HG02938 (cell line): Measurements from ENCODE around the gene SCGB3A2.

Experiments
- ATAC-seq: cut with Tn5 transposase; IDR thresholded peaks from one replicate; pipeline ENCODE4 v1.9.1; 2021; ENCODE audit warnings: mild to moderate bottlenecking, moderate library complexity; ENCODE audit not compliant: unreplicated experiment

SCGB3A2 gene, protein sequence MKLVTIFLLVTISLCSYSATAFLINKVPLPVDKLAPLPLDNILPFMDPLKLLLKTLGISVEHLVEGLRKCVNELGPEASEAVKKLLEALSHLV

DNA sequence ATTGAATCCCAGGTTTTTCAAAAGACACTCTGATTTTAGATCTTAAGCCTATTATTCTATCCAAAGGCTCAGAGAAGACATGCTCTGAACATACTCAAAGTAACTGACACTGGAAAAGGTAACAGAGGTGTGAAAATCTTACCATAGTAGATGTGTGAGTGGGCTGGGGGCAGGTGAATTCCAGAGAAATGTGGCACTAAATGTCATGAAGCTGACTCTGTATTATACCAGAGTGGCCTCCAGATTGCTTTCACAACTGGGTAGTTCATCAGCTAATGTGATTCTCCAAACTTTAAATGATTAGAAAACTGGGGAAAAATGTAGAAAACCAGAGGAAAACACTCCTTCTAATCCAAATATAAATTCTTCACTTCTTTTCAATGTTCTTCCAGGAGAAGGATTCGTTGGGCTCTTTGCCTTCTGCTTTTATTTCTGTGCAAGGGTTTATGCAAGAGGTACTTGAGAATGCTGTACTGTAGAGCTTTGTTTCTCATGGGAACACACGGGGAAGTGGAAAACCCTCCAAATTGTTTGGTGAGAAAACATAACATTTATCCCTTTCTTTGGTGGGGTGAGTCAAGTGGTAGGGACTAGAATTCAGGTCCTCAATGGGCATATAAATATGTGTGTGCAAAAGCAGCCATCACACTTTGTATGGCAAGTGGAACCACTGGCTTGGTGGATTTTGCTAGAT is at the start of gene SCGB3A2:
Gene SCGB3A2, plus strand, starts transcription at position 646 of the 694 bp plus-strand sequence. CDS start 93 bp downstream, outside the sequence.
- ATAC-seq, result no peak

DNA sequence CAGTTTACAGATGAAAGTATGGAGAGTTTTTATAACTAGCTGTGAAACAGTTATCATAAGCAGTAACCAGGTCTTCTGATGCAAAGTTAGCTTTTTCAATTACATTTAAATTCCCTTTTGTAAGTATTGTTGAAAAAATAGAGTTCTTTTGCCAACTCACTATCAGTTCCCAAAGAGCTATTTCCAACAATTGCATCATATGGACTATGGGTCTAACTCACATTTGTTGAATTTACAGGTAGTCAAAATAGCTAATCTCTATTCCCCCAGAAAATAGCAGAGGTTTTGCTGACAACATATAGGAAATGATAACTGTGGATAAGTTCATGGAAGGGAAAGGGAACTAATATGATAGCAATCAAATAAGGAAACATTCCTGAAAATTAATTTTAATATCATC is 48.5 kb upstream of the SCGB3A2 start:
- ATAC-seq, result no peak

DNA sequence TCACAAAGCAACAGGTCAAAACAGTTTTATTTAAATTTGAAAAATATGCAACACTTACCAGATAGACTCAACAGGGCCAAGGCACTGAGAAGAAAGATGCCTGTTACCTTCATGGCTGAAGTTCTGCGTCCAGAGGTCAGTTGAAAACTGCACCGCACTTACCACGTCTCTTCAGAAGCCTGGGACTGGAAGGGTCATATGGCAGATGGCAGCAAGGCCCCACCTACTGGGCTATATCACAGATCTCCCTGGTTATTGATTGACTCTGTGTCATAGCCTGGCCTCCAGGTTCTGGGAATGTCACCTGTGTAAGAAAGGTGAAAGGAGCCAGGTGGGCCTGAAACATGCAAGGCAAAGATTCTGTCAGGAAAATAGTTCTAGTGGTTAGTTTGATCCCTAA is 47.0 kb upstream of the SCGB3A2 start, which contains the start of gene SPINK1:
Gene SPINK1, minus strand, starts transcription at position 207 of the 400 bp plus-strand sequence. Its CDS starts 94 bp downstream, at position 113.
- ATAC-seq, result no peak

DNA sequence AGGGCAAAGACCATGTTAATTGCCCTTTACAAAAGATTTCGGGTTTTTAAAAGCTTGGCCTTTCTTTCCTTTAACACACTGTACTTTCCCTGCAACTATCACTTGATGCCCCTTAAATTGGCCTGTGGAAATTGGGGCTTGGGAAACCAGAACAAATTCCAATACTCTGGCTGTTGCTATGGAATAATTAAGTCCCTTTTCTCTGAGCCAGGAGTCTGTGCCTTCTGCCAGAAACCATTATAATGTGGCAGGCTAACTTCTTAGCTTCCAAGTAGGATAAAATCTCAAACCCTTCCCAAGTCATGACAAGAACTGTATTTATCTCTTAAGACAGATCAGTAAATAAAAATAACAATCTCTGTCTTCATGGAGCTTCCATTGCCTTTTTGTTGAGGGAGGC is 46.0 kb upstream of the SCGB3A2 start:
- no peak for ATAC-seq

DNA sequence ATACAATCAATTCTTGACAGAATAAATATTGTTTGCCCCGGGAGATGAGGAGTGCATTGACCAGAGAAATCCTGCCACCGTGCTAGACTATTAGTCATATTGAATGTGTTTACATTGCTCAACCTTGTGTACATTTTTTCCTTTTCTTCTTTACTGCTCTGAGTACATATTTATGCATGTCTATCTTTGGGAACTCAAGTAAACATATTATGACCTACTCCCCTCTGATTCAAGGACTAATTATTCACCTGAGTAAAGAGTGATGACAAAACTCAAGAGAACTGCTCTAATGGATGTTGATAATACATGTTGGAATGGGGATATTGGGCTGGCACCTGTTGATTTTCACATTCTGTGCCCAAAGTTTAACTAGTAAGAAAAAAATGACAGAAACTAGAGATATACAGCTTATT is 43.1 kb upstream of the SCGB3A2 start:
- ATAC-seq, result no peak

DNA sequence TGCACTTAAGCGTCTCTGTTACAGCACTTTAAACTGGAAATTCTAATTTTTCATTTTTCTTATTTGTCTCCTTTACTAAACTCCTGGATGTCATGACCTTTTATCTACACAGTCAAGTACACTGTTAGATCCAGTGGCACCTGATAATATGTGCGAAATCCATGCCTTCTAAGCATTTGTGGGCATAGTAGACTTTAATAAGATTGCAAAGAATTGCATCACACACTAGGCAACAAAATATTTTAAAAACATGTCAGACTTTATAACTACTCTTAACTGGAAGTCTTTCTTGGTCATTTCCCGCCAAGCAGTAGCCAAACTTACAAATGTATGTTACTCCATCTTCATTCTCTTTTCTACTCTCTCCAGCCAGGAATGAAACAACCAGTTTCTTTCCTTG is 42.1 kb upstream of the SCGB3A2 start:
- ATAC-seq, result no peak

DNA sequence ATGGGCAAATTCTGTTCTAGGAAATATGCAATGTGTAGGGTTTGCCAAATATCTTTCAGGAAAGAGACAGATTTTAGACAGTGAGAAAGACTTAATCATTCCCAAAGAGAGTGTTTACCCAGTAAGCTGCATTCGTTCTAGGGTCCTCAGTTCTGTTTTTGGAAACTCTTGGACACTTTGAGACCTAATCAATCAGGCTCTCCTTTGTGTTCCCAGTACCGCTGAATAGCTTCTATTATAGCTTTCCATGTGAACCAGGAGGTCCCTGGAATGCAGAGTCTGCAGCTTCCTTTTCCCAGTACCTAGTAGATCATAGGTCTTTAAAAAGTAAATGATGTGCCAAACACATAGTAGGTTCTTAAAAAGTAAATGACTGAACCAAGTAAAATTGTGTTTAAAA is 35.6 kb upstream of the SCGB3A2 start:
- no peak for ATAC-seq

DNA sequence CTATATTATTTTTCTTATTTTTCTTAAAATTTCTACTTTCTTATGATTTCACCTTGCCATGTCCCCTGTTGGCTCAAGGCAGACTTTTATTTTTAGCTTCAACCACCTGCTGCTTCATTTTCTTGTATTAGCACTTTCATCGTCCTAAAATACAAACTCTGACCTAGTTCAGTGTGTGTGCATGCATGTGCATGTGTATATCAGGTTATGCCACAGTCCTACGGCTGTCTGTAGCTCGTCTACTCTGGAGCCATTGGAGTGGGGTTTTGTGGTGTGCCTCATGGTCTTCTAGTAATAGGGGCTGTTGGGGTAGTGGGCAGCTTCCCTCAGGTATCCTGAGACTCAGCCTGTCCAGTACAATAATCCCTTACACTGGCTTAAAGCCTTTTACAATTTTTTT is 33.7 kb upstream of the SCGB3A2 start:
- no peak for ATAC-seq

DNA sequence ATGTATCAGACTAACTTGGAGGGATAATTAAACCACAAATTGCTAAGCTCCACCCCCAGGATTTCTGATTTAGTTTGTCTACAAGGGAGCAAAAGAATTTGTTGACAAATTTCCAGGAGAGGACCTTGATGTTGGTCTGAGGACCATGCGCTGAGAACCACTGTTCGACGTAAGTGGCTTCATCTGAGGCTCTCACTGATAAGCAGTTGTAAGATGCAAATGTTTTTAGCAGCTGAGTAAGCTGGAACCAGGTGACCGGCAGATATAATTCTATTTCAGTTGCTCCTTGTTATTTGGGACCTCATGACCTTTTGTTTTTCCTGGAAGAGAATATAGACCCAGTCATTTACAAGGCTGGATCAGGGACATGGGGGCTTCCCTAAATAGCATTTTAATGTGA is 32.9 kb upstream of the SCGB3A2 start:
- ATAC-seq, result no peak

DNA sequence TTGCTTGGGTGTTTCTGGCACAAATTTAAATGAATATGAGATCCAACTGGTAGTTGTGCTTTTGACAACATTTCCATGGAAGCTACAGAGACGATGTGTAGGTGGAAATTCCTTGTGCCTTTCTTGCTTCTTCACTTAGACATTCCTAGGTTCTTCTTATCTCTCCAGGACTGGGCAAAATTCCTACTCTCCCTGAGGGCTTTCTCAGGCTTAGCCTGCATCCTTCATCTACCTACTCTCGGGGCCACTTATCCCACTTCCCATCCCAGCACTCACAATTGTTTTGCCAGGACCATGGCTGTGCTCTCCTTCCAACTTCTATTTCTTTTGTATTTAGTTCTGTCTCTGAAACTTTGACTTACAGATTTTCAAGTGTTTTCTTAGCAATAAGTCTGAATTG is 29.3 kb upstream of the SCGB3A2 start:
- ATAC-seq, result no peak

DNA sequence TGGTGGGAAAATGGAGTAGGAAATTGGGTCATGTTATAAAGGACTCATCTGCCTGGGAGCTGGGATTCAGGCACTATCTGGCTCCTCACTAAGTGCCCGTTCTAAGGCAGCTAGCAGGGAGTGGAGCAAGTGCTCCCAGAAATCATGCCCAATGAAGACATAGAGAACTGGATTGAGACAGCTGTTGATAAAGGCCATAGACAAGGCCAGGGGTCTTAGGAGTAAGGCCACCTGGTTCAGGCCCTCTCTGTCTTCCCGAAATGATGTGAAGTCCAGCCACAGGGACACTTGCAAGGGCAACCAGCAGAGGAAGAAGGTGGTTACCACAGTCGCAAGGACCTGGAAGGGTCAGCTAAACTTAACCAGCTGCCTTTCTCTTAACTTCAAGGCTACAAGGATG is 26.9 kb upstream of the SCGB3A2 start:
- ATAC-seq, result no peak

DNA sequence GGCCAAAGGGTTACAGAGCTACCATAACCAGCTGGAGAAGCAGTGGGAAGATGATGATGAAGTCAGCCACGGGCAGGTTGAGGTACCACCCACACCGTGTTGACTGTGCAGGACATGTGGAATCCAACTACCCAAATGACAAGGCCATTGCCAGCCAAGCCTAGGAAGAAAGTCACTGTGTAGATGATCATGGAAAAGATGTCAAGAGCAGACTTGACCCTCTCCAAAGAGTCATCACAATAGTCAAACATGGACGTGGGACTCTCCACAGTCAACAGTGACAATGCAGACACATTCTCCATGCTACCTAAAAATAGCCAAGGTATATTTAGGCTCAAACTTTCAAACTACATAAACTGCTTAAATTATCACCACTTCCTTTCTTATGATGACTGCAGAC is 26.1 kb upstream of the SCGB3A2 start:
- ATAC-seq, result no peak

DNA sequence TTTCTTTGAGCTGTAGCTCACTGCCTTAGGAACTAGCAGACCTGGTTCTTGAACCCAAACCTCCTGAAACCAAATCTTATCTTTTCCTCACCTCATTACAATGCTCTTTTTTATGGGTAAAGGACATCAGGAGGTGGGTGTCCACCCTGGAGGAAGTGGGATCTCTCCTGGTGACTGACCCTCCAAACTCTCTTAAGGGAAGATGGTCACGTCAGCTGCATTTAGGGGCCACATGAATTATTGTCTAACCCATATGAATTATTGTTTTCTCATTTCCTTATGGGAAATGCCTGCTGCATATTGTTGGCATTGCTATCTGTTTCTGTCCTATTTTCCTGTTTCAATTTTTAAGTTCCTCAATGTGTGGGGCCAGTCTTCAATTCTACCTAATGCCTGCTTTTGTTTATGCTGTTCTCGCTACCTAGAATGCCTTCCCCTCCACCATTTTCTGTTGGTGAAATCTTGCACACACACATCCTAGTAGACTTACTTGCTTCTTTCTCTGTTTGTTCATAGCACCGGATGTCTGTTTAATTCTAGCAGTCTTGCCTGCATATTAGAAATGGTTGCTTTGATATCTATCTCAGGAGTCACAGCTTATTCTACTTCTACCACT is 25.0 kb upstream of the SCGB3A2 start:
- ATAC-seq, result no peak

DNA sequence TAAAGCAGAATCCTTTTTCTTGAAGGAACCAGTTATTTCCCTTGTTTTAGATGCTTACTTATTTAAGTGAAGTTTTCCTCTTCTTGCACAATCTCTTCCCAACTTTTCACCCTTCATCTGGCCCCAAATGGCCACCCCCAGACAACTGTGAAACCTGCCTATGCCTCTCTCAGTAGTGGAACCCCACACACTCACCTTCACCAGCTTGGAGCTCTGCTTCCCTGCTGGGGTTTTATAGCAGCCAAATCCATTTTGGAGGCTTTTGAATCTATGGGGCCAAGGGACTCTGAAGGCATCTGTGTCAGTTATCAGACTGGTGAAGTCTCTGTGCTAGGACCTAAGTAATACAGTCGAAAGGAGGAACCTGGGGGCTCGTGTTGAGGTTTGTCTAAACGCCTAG is 24.2 kb upstream of the SCGB3A2 start:
- ATAC-seq, result no peak

DNA sequence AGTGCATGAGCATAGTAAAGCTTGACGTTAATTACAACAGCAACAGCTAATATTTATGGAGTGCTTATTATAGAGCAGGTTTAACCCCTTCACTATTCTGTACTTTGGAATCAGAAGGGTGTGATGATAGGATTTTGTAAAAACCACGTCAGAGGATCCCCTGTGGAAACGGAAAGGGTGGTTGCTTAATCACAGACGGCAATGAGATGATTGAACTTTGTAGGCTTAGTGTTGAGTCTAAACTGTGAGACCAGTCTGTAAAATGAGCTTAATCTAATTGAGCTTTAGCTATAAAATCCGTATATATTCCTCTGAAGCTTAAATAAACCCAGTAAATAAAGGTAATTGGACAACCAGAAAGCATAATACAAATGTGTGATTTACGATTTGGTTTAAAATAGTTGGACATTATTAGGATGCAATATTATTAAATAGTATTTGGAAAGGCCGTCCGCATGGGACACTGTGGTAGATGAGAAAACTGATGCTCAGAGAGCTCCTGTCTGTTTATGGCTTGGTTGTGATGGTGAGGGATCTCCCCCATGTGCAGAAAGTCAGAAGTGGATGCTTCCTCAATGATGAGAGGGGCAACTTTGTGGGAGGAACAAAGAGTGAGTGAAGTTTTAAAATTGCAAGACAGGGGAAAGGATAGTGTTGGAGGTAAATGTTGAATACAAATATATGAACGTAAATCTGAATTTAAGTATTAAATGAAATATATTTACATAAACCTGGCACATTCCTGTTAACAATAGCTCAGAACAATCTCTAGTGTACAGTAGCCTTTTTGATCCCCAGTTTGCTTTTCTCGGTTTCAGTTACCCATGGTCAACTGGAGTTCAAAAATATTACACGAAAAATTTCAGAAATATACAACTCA is 23.4 kb upstream of the SCGB3A2 start:
- no peak for ATAC-seq

DNA sequence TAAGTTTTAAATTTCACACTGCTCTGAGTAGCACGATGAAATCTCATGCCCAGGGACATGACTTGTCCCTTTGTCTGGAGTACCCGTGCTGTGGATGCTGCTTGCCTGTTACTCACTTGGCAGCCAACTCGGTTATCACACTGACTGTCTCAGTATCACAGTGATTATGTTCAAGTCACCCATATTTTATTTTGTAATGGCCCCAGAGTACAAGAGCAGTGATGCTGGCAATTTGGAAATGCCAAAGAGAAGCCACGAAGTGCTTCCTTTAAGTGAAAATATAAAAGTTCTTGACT is 22.8 kb upstream of the SCGB3A2 start:
- ATAC-seq, result no peak

DNA sequence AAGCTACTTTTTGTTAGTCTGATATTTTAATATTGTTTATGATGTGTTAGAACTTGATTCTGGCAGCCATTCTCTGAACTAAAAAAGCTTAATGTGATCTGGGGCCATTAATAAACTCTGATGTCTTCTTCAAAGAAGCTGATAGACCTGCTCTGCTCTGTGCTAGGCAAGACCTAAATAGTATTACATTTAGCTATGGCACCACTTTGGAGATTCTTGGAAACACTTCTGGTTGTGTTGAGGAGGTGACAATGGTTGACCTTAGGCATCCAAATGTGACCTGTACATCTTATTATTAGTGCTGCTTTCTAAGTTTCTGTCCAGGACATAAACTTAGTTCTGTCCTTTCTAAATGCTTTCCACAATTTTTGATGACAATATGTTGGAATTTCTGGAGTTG is 21.7 kb upstream of the SCGB3A2 start:
- ATAC-seq, result no peak

DNA sequence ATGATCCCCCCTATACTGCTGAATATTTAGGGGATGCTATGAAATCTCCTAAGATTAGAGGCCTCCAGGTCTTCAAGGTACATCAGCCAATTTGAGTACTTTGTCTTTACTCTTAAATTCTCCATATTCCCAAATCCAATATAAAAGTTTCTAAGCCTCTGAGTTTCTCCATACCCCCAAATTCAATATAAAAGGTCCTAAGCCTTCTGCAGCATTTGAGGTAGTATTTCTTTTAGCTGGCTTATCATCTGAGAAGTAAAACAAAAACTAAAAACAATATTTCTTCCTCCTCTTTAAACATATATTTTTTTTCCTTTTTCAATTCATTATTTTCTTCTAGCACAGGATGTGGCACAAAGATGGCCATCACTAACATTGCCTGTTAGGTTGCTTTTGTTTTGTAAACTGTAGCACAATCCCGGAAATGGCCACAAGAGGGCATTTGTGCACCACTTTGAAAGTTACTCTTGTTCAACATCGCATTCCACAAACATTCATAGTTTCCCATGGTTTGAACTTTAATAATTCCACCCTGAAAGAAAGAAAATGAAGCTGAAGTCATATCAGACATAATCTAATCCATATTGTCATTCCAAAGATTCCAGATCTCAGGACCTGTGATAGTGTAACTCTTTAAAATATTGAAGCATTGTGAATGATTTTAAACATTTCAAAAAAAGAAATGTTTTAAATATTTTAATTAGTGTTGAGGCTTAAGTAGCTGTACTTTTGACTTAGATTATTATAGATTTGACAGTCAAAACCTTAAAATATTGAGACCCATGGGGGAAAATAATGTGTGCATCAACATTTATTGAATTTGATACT is 21.0 kb upstream of the SCGB3A2 start:
- ATAC-seq, result peak; percentile 90

DNA sequence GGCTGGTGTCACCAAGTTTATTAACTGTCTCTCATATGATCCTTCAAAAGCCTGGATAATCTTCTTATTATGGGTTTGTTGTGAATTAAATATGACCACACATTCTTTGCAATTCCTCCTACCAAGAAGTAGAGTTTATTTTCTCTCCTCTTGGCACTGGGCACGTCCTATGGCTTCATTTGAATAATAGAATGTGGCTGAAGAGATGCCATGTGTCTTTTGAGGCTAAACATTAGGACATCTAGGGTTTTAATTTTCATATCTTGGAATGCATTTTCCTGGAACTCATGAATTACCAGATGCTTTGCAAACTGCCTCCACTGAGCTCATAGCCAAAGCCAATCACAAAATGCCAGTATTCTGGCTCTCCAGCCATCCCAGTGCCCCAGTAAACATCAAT is 19.9 kb upstream of the SCGB3A2 start:
- ATAC-seq, result no peak

DNA sequence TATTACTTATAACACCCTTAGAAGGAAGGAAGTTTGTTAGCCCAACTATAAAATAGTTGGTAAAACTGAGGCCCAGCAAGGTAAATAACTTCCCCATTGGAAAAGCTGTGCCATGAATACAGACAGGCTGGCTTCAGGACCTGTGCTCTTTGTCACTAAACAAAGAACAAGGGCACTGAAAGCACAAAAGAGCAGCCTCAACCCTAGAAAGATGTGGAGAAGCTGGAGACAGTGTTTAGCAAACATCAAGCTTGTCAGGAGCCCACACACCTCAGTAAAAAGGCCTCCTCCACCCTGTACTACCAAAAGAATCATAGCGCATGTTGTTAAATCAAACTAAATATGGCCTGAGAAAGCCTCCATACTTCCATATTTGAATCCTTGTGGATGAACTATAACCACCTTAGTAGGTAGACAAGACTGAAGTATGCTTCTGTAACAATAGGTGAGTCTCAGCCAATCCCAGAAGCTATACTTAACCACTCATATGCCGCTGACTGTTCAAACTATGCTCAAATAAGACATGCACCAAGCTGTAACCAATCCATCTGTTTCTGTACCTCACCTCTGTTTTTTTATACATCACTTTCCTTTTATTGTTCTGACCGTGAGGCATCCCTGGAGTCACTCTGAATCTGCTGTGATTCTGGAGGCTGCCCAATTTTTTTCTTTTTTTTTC is 18.4 kb upstream of the SCGB3A2 start:
- ATAC-seq, result no peak
